Measurements from ENCODE around the gene EPS8L2.
A peak's percentile ranks its signal among the peaks of the same experiment; 100 is the strongest.

The EPS8L2 gene

DNA sequence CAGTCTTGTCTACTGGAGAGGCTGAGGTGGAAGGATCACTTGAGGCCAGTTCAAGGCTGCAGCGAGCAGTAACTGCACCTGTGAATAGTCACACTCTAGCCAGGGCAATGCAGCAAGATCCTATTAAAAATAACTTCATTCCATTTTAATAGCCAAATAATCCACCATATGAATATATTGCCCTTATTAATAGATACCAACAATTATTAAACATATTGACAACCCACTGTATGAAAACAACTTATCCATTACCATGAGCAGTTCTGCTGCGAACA, 60.8 kb downstream of the EPS8L2 start:
- peak overlapping the region; percentile 29 for H3K27ac Mint-ChIP-seq

GRCh38 chr11:767238-767637, 61.2 kb downstream of the EPS8L2 start:
- Mint-ChIP-seq H3K9me3 (no peaks in the 10 kb centered on the region), H3K4me1 (peaks cover 12% of the 10 kb centered on the region), H3K4me3 (no peak overlapping the region), H3K27ac (no peak overlapping the region), H3K36me3 (peaks cover 83% of the 10 kb centered on the region)
- DNase-seq (ENCODE audit: low spot score in 2 of 2) (no peak), ATAC-seq (no peak)

More for the DNA sequence above, 60.8 kb downstream of the EPS8L2 start:
- no peak for DNase-seq (ENCODE audit: low spot score in 2 of 2)
- Mint-ChIP-seq H3K36me3 (peaks cover 87% of the 10 kb centered on the region), H3K4me3 (no peak overlapping the region), H3K4me1 (peaks cover 12% of the 10 kb centered on the region), H3K9me3 (no peaks in the 10 kb centered on the region)
- no peak for ATAC-seq

DNA sequence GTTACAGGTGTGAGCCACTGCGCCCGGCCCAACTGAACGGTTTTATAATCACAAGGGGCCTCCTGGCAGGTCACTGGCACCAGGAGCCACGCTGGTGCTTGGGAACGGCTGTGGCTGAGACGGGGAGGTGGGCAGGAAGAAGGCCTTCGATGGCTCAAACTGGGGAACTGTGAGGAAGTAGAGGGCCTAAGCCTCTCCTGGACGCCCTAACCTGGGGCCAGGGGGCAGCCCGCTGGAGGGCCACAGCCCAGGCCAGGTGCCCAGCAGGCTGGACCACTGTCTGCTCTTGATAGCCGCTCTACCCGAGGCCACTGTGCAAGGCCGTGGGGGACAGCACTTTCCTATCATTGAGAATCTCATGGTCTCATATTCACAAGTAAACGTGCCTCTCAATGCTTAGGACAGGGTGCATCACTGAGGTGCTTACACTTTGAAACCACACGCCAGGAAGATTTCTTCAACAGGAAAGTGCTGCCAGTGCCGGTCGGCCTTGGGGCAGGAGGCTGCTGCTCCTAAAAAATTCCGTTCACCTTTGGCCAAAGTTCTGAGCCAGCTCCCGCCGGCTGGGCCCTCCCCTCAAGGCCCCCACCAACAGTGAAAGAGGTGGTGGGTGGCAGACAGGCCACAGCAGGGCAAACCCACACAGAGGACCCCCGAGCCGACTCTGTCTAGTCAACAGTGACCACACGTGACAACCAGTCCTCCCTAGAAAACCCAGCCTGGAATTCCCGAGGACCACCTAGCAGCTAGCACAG, 64.0 kb downstream of the EPS8L2 start:
- ATAC-seq: no peak
- Mint-ChIP-seq H3K4me3 (no peak overlapping the region), H3K4me1 (peaks cover 18% of the 10 kb centered on the region), H3K9me3 (no peaks in the 10 kb centered on the region), H3K36me3 (peaks cover 70% of the 10 kb centered on the region), H3K27ac (no peak overlapping the region)
- DNase-seq (ENCODE audit: low spot score in 2 of 2): no peak

DNA sequence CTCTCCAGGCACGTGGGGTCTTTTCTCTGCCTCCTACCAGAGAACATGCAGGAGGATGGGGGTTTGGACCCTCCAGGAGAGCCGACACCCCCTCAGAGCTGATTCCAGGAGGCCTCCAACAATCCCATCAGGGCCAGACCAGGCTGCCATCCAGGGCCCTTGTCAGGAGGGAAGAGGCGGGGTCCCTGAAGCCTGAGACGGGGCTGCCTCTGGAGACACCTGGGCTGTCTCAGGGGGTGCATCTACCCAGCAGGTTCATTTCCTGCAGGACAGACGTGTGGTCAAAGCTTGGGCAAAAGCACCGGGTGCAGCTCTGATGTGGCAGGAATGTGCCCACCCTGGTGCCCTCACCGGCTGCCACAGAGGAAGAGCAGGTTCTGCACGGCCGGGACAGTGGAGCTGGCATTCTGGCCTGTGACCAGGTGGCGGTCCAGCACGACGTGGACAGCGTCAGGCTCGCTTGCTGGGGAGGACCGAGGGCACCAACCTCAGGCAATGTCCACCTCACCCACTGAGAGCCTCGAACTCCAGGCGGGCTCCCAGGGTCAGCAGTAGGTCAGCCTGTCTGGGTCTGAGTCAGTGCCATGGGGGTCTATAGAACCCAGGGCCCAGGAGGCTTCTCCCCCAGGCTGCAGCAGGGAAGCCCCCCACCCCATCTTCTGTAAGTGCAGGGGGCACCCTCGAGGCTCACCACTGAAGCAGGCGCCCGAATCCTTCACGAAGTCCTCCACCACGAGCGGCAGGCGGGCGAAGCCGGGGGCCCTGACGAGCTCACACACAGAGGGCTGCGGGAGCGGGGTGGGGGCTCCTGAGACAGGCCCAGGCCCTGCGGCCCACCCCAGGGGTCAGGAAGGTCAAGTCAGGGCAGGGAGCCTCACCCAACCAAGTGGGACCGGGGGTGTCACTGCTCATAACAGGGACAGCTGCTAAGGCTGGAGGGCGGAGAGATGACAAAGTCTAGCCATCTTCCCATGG, 64.9 kb downstream of the EPS8L2 start:
- Mint-ChIP-seq H3K4me1 (peaks cover 25% of the 10 kb centered on the region), H3K27ac (no peak overlapping the region), H3K4me3 (no peak overlapping the region), H3K9me3 (no peaks in the 10 kb centered on the region), H3K36me3 (peaks cover 69% of the 10 kb centered on the region)
- ATAC-seq: no peak
- no peak for DNase-seq (ENCODE audit: low spot score in 2 of 2)

DNA sequence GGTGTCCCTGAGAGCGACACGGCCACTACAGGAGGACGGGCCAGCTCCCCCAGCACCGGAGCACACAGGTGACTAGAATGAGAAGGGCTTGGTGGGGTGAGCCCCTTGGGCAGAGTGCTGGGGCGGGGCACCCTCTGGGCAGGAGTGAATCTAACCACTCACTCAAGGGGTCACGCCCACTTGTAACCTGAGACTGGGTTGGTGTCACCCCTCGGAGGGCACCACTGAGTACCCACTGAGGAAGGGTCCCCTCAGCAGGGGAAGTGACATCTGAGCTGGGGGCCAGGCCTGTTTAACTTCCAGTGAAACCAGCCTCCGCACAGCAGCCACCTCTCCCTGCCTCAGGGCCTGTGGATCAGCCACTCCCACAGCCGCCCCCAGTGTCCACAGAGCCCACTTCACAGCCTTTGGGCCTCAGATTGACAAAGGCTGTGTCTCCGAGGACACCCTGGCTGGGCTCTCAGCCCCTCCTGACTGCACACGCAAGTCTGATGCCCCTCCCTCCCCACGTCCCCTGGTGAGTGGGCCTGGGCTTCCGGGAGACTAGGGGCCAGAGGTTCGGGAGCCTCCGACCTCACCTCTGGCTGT, 65.7 kb downstream of the EPS8L2 start:
- H3K27ac Mint-ChIP-seq: no peak overlapping the region
- peaks cover 22% of the 10 kb centered on the region for H3K4me1 Mint-ChIP-seq
- H3K9me3 Mint-ChIP-seq: no peaks in the 10 kb centered on the region
- no peak for DNase-seq (ENCODE audit: low spot score in 2 of 2)
- no peak overlapping the region for H3K4me3 Mint-ChIP-seq
- no peak for ATAC-seq
- H3K36me3 Mint-ChIP-seq: peaks cover 67% of the 10 kb centered on the region

GRCh38 chr11:772429-773390, 66.7 kb downstream of the EPS8L2 start:
- H3K27ac Mint-ChIP-seq: no peak overlapping the region
- no peaks in the 10 kb centered on the region for H3K9me3 Mint-ChIP-seq
- H3K36me3 Mint-ChIP-seq: peaks cover 58% of the 10 kb centered on the region
- ATAC-seq: no peak
- H3K4me1 Mint-ChIP-seq: peaks cover 20% of the 10 kb centered on the region
- DNase-seq (ENCODE audit: low spot score in 2 of 2): no peak
- no peak overlapping the region for H3K4me3 Mint-ChIP-seq

DNA sequence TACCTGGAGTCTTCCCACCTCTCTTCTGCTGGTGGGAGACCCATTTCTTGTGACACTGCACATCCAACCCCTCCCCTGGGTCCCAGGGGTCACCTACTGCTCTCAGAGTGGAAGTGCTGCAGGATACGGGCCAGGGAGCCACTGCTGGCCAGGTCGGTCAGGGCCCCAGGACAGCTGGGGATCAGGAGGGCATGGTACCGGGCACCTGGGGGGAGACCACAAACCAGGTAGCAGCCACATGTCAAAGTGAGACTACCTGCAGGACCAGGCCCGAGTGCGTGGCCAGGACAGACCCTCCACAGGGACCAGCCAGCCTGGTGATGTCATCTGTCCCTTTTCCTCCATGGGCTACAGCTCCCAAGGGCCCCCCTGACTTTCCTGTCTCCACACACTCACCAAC, 67.4 kb downstream of the EPS8L2 start:
- no peak for DNase-seq (ENCODE audit: low spot score in 2 of 2)
- H3K27ac Mint-ChIP-seq: no peak overlapping the region

DNA sequence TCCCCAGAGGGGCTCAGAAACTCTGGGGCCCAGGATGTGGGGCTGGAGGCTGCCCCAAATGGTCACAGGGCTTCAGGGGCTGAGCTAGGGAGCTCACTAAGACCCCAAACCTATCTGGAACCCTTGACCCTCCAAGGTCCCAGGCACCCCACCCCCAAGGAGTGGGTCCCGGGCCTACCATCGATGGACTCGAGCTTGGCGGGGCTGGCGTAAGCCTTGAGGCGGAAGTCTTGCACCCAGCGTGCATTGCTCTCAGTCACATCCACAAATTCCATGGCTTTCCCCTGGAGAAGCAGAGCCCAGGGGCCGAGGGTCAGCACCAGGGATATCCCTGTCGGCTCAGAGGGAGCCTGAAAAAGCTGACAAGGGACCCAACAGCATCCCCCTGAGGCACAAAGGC, 67.8 kb downstream of the EPS8L2 start:
- no peak overlapping the region for H3K27ac Mint-ChIP-seq
- ATAC-seq (no peak), DNase-seq (ENCODE audit: low spot score in 2 of 2) (no peak)
- no peak overlapping the region for H3K4me3 Mint-ChIP-seq
- H3K9me3 Mint-ChIP-seq: no peaks in the 10 kb centered on the region
- H3K36me3 Mint-ChIP-seq: peaks cover 52% of the 10 kb centered on the region
- H3K4me1 Mint-ChIP-seq: peaks cover 20% of the 10 kb centered on the region

More for the DNA sequence above, 67.4 kb downstream of the EPS8L2 start:
- Mint-ChIP-seq H3K4me1 (peaks cover 20% of the 10 kb centered on the region), H3K4me3 (no peak overlapping the region), H3K9me3 (no peaks in the 10 kb centered on the region), H3K36me3 (peaks cover 53% of the 10 kb centered on the region)
- ATAC-seq: no peak

GRCh38 chr11:774873-775592, 69.0 kb downstream of the EPS8L2 start:
- H3K4me1 Mint-ChIP-seq: peaks cover 20% of the 10 kb centered on the region
- ATAC-seq: no peak
- peak overlapping the region; percentile 76 for H3K4me3 Mint-ChIP-seq
- H3K27ac Mint-ChIP-seq: peak overlapping the region; percentile 78
- H3K36me3 Mint-ChIP-seq: peaks cover 40% of the 10 kb centered on the region
- no peak for DNase-seq (ENCODE audit: low spot score in 2 of 2)
- H3K9me3 Mint-ChIP-seq: no peaks in the 10 kb centered on the region

GRCh38 chr11:776263-776560, 70.2 kb downstream of the EPS8L2 start:
- no peak for ATAC-seq
- Mint-ChIP-seq H3K4me3 (peak overlapping the region; percentile 76), H3K36me3 (peaks cover 34% of the 10 kb centered on the region), H3K4me1 (peaks cover 20% of the 10 kb centered on the region), H3K9me3 (no peaks in the 10 kb centered on the region), H3K27ac (peak overlapping the region; percentile 78)
- no peak for DNase-seq (ENCODE audit: low spot score in 2 of 2)

GRCh38 chr11:776561-777287, 70.7 kb downstream of the EPS8L2 start:
- Mint-ChIP-seq H3K36me3 (peaks cover 34% of the 10 kb centered on the region), H3K27ac (peak overlapping the region; percentile 78), H3K4me1 (peaks cover 20% of the 10 kb centered on the region), H3K9me3 (no peaks in the 10 kb centered on the region), H3K4me3 (peak overlapping the region; percentile 76)
- peak; percentile 55 for ATAC-seq
- peak in 1 of 2 donors; percentile 72 for DNase-seq (ENCODE audit: low spot score in 2 of 2)
